Natural killer cell treated with Interleukin-12 subunit alpha and Interleukin-12 subunit beta and Interleukin-15 and Interleukin-18, amount 100 ng/mL, for 72 hours (primary cell): ENCODE measurements around the gene IQGAP2. TPM values are rescaled to one million over a fixed set of nuclear protein-coding genes. Genes with fewer than 3 reads are reported as not detected.
"Not testable (repeated sequence)": the region's sequence is repeated elsewhere in the genome, so short reads cannot be mapped to it uniquely, and the experiment has no call there.

Experiments
- ATAC-seq, 2 donors: fragments of 150-1000 bp; cut with Tn5 transposase in 1 of 2; sonication (Bioruptor Pico), chemical (Tn5 transposase) in 1 of 2; 2 replicates each; pipeline ENCODE4 v1.10.0; 2021
- DNase-seq: peaks from one replicate; pipeline ENCODE4 v3.0.0; 2022; ENCODE audit warnings: low spot score
- H3K27ac Mint-ChIP-seq, 2 donors: 1 replicate in 1 of 2; 2 replicates in 1 of 2; pipeline ENCODE4 v1.8.0; 2022; ENCODE audit warnings: mixed read lengths in 2 of 2, mild to moderate bottlenecking in 1 of 2, moderate library complexity in 1 of 2
- H3K27me3 Mint-ChIP-seq, 2 donors: 1 replicate in 1 of 2; 2 replicates in 1 of 2; pipeline ENCODE4 v1.8.0; 2022; ENCODE audit warnings: mixed read lengths in 2 of 2
- H3K36me3 Mint-ChIP-seq: one replicate; pipeline ENCODE4 v1.8.0; 2022; ENCODE audit warnings: mixed read lengths
- H3K4me1 Mint-ChIP-seq, 2 donors: 1 replicate in 1 of 2; 2 replicates in 1 of 2; pipeline ENCODE4 v1.8.0; 2022; ENCODE audit warnings: low read depth in 2 of 2, mixed read lengths in 2 of 2, mild to moderate bottlenecking in 1 of 2
- H3K4me3 Mint-ChIP-seq: one replicate; pipeline ENCODE4 v1.8.0; 2022; ENCODE audit warnings: mixed read lengths
- H3K9me3 Mint-ChIP-seq: 2 replicates; pipeline ENCODE4 v1.8.0; 2022; ENCODE audit warnings: mixed read lengths
- total RNA-seq, 2 donors: library from RNA; stranded (reverse); gene quantifications; one replicate each; pipeline ENCODE4 v1.2.3, GENCODE V29; 2022

The IQGAP2 gene
- total RNA-seq, 2 donors from 2014 or later = 104 to 111 TPM

DNA sequence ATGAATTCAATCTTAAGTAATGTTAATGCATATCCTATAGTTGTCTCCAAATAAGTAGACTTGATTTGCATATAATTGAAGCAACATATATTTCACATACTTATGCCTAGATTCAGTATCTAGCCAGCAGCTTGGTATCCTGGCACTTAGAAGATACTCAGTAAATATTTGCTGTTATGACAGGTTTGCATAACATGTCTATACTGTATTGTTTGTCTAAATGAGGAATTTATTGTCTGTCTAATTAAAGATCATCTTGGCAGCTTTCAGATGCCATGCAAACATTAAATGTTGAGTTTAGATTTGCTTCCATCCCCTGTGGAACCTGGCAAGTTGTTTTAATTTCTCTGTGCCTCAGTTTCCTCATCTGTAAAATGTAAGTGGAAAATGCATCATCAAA is 9.4 kb downstream of the IQGAP2 start:
- no peaks in the 10 kb centered on the region for H3K9me3 Mint-ChIP-seq
- peak overlapping the region in 1 of 2 donors; percentile 94 for H3K27ac Mint-ChIP-seq
- H3K4me3 Mint-ChIP-seq = no peak overlapping the region
- H3K36me3 Mint-ChIP-seq = peaks cover 4% of the 10 kb centered on the region
- ATAC-seq = no peak
- H3K27me3 Mint-ChIP-seq = no peaks in the 10 kb centered on the region
- peaks cover 72 to 79% of the 10 kb centered on the region in 2 donors for H3K4me1 Mint-ChIP-seq
- DNase-seq = no peak

DNA sequence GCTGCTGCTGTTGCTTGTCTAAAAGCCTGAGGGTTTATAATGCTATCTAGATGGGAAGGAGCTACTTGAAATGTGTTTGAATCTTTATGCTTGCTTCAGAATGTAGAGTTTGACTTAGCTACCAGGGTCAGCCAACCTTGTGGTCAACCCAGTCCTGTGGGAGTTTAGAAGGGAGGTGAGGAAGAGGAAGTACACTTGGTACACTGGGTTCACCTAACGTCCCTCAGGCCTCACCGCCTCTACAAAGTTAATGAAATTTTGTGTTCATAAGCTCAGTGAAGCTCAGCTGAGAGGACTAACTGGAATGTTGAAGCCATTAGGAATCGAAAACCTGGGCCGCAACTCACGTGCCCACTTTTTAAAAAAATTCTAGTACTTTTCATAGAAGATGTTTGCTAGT is 10.7 kb downstream of the IQGAP2 start:
- Mint-ChIP-seq H3K9me3 (no peaks in the 10 kb centered on the region), H3K27ac (peak overlapping the region; percentile 6 to 80), H3K4me1 (peaks cover 63 to 71% of the 10 kb centered on the region in 2 donors), H3K4me3 (no peak overlapping the region), H3K36me3 (peaks cover 4% of the 10 kb centered on the region), H3K27me3 (no peaks in the 10 kb centered on the region)
- ATAC-seq (no peak), DNase-seq (no peak)

DNA sequence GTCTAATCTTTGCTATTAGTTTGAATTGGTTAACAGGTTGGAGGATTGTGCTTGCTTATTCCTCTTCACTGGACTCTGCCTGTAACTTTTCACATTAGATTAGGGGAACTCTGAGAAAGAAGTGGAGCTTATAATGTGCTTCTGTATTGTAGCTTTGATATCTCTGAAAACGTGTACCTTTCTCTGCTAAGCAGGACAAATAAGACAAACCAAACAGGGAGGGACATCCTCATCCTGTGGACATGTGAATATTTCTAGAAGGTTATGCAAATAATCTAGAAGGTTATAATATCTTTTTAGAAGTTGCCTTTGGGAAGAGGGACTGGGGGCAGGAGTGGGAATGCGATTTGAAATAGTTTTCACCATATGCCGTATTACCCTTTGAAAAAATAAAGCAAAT is 11.7 kb downstream of the IQGAP2 start:
- no peak for ATAC-seq
- peaks cover 2% of the 10 kb centered on the region for H3K36me3 Mint-ChIP-seq

DNA sequence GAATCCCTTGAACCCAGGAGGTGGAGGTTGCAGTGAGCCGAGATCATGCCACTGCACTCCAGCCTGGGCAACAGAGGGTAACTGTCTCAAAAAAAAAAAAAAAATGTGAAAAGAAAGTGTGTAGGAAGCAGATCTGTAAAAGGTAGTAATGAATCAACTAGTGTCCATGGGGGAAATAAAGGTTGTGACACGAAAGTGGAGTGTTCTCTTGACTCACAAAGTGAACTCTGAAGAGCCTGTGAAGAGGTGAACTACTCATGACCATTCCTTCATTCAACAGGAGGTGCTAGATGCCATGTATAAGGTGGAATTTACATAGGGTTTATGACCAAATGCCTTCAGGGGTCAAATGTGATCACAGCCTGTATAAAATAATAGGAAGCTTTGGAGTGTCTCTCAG is 12.8 kb downstream of the IQGAP2 start:
- Mint-ChIP-seq H3K27ac (peak overlapping the region; percentile 38 to 92), H3K27me3 (no peaks in the 10 kb centered on the region), H3K36me3 (no peaks in the 10 kb centered on the region), H3K9me3 (no peaks in the 10 kb centered on the region), H3K4me1 (peaks cover 56 to 63% of the 10 kb centered on the region in 2 donors), H3K4me3 (no peak overlapping the region)
- no peak for DNase-seq
- ATAC-seq = peak in 1 of 2 donors; percentile 71

More for the DNA sequence above, 11.7 kb downstream of the IQGAP2 start:
- peaks cover 57 to 67% of the 10 kb centered on the region in 2 donors for H3K4me1 Mint-ChIP-seq
- no peaks in the 10 kb centered on the region for H3K27me3 Mint-ChIP-seq
- no peak overlapping the region for H3K4me3 Mint-ChIP-seq
- peak overlapping the region; percentile 38 to 92 for H3K27ac Mint-ChIP-seq
- DNase-seq = no peak
- H3K9me3 Mint-ChIP-seq = no peaks in the 10 kb centered on the region

DNA sequence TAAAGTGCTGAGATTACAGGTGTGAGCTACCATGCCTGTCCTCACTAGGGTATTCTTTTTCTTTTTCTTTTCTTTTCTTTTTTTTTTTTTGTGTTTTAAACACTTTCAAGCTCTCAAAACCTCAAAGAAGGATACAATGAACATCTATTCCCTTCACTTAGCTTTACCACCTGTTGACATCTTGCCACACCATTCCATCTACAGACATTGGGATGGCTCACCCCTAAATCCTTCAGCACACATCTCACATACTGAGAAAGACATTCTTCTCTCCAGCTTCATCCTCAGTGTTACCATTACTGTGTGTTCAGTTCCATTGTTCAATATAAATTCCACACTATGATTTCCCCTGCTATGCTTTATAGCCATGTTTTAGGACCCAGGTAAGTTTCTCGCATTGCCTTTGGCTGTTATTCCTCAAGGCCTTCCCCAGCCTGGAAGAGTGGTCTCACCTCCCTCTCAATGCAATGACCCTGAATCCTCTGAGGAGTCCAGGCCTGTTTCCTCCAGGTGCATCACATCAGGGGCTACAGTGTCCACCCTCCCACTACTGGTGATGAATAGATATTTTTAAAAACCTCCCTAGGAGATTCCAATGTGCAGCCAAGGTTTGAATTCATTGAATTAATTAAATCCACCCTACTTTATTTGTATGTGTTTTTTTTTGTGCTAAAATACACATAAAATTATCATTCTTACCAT is 16.7 kb downstream of the IQGAP2 start:
- no peaks in the 10 kb centered on the region for H3K27me3 Mint-ChIP-seq
- H3K4me3 Mint-ChIP-seq = no peak overlapping the region
- H3K36me3 Mint-ChIP-seq = no peaks in the 10 kb centered on the region
- DNase-seq = no peak
- no peaks in the 10 kb centered on the region for H3K9me3 Mint-ChIP-seq
- H3K27ac Mint-ChIP-seq = peak overlapping the region; percentile 6 to 12
- no peak for ATAC-seq
- H3K4me1 Mint-ChIP-seq = peaks cover 45 to 60% of the 10 kb centered on the region in 2 donors

DNA sequence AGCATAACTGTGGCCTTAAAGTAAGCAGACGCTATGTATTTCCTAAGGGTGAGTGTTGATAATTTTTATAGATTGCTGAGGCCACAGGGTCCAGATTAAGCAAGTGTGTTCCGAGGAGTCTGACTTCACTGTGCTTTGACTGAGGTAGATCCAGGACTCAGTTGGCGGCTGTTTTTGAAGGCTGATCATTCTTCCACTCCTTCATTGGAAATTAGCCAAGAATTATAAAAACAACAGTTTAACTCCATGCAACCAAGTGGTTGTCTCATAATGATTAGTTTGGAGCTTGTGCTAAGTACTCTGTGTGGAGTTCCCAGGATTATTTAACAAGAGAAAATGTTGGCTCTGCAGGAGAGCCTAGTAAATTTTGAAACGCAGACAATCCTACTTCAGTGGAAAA is 19.1 kb downstream of the IQGAP2 start:
- Mint-ChIP-seq H3K4me3 (no peak overlapping the region), H3K27ac (peak overlapping the region; percentile 20 to 25), H3K9me3 (no peaks in the 10 kb centered on the region), H3K4me1 (peaks cover 47 to 58% of the 10 kb centered on the region in 2 donors), H3K27me3 (no peaks in the 10 kb centered on the region), H3K36me3 (no peaks in the 10 kb centered on the region)
- ATAC-seq (no peak), DNase-seq (no peak)

DNA sequence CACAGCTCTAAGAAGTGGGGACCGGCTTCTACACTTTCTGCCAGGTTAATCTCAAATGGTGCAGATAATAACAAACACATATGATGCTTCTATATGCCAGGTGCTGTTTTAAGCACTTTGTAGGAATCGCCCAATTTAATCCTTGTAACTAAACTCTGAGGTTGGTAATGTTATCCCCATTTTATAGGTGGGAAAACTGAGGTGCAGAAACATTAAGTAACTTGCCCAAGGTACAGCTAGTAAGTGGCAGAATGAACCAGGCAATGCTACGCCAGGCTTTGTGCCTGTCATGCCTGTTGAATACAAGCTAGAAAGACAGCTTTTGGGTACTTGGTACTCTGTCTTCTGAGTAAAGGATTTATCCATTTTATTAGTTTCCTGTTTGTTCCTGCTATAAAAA is 19.7 kb downstream of the IQGAP2 start:
- Mint-ChIP-seq H3K4me1 (peaks cover 52 to 63% of the 10 kb centered on the region in 2 donors), H3K27me3 (no peaks in the 10 kb centered on the region), H3K4me3 (no peak overlapping the region), H3K27ac (peak overlapping the region; percentile 20 to 73), H3K9me3 (no peaks in the 10 kb centered on the region), H3K36me3 (no peaks in the 10 kb centered on the region)
- DNase-seq = no peak
- ATAC-seq = no peak

DNA sequence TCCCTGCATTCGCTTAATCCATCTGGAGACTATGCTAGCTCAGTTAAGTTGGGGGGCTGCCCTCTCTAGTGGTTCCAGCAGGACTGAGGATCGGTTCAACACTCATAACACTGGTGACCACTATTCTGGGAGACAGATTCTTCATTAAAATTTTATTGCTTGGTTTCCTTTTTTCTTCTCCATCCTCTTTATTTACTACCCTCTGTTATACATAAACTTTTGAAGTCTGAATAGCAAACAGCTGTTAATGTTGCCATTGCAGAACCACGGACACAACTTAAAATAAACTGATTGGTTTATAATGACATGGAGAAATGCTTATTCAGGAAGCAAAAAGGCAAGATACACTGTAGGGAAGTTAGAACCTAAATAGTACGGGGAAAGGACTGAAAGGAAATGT is 22.1 kb downstream of the IQGAP2 start:
- H3K36me3 Mint-ChIP-seq = no peaks in the 10 kb centered on the region

DNA sequence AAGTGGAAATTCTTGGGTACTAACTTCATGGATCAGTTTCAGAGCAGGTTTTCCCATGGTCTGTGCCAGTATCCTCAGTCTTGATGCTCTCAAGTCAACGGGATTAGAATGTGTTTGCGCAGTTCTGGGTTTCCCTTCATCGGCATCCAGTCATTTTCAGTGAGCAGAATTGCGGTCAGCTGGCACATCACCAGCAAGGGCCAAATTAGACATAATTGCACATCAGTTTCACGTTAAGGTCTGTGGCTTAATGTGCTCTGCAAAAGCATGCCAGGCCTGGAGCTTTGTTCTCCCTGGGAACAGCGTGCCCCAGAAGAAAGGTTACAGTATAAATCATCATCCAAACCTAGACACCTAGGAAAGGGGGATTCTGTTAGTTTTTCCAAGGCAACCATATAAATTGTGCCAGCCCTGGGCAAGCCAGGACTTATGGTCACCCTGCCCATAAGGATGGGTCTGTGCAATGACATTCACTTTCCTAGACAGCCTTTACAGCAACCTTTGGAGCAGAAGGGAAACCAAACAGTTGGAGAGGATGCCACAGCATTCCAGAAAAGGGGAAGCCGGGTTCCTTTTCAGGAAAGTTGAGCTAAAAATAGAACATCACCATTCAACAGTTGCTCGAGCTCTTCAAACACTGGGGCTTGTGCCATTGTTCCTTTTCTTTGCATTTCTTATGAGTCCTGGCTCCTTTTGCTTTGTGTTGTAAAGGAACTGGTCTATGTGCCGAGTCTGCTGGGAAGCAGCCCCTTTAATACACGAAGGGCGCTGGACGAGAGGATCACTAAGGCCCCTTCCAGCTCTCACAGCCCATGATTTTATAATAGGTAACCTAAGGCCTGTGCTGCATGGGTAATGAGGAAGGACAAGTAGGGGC is 23.1 kb downstream of the IQGAP2 start:
- ATAC-seq (no peak), DNase-seq (no peak)
- no peaks in the 10 kb centered on the region for H3K36me3 Mint-ChIP-seq
- no peaks in the 10 kb centered on the region for H3K9me3 Mint-ChIP-seq
- peak overlapping the region; percentile 73 to 79 for H3K27ac Mint-ChIP-seq
- H3K27me3 Mint-ChIP-seq = no peaks in the 10 kb centered on the region
- H3K4me1 Mint-ChIP-seq = peaks cover 54 to 56% of the 10 kb centered on the region in 2 donors
- no peak overlapping the region for H3K4me3 Mint-ChIP-seq

More for the DNA sequence above, 22.1 kb downstream of the IQGAP2 start:
- Mint-ChIP-seq H3K9me3 (no peaks in the 10 kb centered on the region), H3K27me3 (no peaks in the 10 kb centered on the region), H3K4me1 (peaks cover 58 to 62% of the 10 kb centered on the region in 2 donors), H3K4me3 (no peak overlapping the region), H3K27ac (peak overlapping the region; percentile 73)
- ATAC-seq (no peak), DNase-seq (no peak)

DNA sequence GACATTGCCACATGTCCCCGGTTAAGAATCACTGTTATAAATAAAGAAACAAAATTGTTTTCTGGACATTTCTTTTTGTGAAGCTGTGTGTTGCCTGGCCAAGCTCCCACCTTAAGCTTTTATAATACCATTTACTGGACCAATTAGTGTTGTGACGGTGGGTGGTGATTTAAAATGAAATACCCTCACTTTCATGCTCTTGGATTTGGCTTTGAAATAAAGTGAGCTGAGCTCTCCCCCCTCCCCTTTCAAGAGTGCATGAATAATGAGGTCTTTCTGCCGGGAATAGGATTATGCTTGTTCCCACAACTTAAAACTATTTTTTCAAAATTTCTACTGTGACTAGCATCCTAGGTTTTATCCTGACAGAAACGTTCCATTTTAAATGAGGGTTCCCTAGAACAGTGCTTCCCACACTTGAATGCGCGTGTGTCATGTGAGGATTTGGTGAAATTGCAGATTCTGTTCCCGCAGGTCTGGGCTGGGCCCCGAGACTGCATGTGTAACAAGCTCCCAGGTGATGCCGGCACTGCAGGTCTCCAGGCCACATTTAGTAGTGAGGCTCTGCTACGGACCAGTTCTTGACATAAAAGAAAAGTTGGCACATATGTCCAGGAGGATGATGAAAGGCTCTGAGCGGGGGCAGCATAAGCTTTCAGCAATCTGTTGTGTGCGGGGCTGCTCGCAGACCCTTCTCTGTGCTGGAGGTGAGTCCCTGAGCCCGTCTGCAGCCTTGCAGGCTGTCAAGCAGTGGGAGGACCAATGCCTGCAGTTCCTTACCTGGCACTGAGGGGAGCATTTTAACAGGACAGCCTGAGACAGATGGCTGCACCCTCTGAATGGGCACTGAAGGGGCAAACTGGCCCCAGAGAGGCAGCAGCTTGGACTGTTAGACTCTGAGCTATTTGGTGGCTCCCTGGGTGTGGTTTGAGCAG is 24.4 kb downstream of the IQGAP2 start:
- Mint-ChIP-seq H3K27ac (peak overlapping the region; percentile 23 to 82), H3K27me3 (no peaks in the 10 kb centered on the region), H3K36me3 (no peaks in the 10 kb centered on the region), H3K4me3 (no peak overlapping the region), H3K4me1 (peaks cover 46 to 48% of the 10 kb centered on the region in 2 donors), H3K9me3 (no peaks in the 10 kb centered on the region)
- ATAC-seq (no peak), DNase-seq (no peak)

DNA sequence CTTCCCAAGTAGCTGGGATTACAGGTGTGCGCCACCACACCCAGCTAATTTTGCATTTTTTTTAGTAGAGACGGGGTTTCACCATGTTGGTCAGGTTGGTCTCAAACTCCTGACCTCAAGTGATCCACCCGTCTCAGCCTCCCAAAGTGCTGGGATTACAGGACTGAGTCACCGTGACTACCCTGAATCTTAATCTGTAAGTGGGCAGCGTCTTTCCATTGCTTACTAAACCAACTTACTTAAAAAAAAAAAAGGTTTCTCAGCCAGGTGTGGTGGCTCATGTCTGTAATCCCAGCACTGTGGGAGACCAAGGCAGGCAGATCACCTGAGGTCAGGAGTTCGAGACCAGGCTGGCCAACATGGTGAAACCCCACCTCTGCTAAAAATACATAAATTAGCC is 25.5 kb downstream of the IQGAP2 start:
- not testable (repeated sequence) for H3K27me3 Mint-ChIP-seq, H3K4me3 Mint-ChIP-seq, H3K9me3 Mint-ChIP-seq, H3K27ac Mint-ChIP-seq, ATAC-seq, H3K36me3 Mint-ChIP-seq, DNase-seq
- H3K4me1 Mint-ChIP-seq = peaks cover 48 to 50% of the 10 kb centered on the region in 2 donors

DNA sequence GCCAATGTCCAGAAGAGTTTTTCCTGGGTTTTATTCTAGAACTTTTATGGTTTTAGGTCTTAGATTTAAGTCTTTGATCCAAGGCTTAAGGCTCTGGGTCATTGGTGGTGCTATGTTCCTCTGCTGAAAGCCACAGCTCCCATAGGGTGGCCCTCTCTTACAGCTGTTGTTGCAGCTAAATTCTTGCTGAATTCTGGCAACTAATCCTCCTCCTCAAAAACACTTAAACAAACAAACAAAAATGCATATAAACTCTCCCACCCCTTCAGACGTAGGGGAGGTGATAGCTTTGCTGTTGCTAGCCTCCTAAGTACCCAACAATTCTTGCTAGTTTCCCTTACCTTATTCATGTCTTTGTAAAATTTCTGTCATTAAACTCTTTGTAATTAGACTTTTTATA is 30.2 kb downstream of the IQGAP2 start:
- H3K4me1 Mint-ChIP-seq = peaks cover 38 to 41% of the 10 kb centered on the region in 2 donors
- H3K4me3 Mint-ChIP-seq = no peak overlapping the region
- ATAC-seq = no peak
- H3K9me3 Mint-ChIP-seq = peaks cover 6% of the 10 kb centered on the region
- H3K36me3 Mint-ChIP-seq = peaks cover 9% of the 10 kb centered on the region
- H3K27me3 Mint-ChIP-seq = no peaks in the 10 kb centered on the region
- peak overlapping the region; percentile 23 to 78 for H3K27ac Mint-ChIP-seq
- no peak for DNase-seq

DNA sequence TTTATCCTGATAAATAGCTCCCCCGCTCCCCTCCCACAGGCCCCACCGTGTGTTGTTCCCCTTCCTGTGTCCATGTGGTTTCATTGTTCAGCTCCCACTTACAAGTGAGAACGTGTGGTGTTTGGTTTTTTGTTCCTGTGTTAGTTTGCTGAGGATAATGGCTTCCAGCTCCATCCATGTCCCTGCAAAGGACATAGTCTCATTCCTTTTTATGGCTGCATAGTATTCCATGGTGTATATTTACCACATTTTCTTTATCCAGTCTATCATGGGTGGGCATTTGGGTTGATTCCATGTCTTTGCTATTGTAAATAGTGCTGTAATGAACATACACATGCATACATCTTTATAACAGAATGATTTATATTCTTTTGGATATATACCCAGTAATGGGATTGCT is 34.4 kb downstream of the IQGAP2 start:
- Mint-ChIP-seq H3K27ac (peak overlapping the region in 1 of 2 donors; percentile 82), H3K36me3 (peaks cover 21% of the 10 kb centered on the region), H3K4me1 (peaks cover 63 to 64% of the 10 kb centered on the region in 2 donors)
- H3K9me3 Mint-ChIP-seq, ATAC-seq, H3K27me3 Mint-ChIP-seq, DNase-seq, H3K4me3 Mint-ChIP-seq: not testable (repeated sequence)
